ENCODE measurements around the gene CASP6.

CASP6 gene

GRCh38 chr4:109702950-109703663 lies at the start of gene CASP6:
CASP6 (minus strand) TSS chr4:109703445; CDS start chr4:109703395, 50 bp downstream.
- H3K27ac Mint-ChIP-seq: peak within 1 kb of the TSS; percentile 93
- H3K4me1 Mint-ChIP-seq: peaks cover 27% of the 10 kb centered on the region
- DNase-seq (ENCODE audit: low spot score in 2 of 2): peak; percentile 59 to 85
- no peaks in the 10 kb centered on the region for H3K9me3 Mint-ChIP-seq
- peak; percentile 90 for ATAC-seq
- peaks cover 4% of the 10 kb centered on the region for H3K36me3 Mint-ChIP-seq
- H3K4me3 Mint-ChIP-seq: peak within 1 kb of the TSS; percentile 92

GRCh38 chr4:109752525-109752924 lies 49.3 kb upstream of the CASP6 start:
- H3K36me3 Mint-ChIP-seq: no peaks in the 10 kb centered on the region
- no peak overlapping the region for H3K27ac Mint-ChIP-seq
- no peaks in the 10 kb centered on the region for H3K4me1 Mint-ChIP-seq
- H3K9me3 Mint-ChIP-seq: no peaks in the 10 kb centered on the region
- no peak for ATAC-seq
- no peak for DNase-seq (ENCODE audit: low spot score in 2 of 2)
- no peak overlapping the region for H3K4me3 Mint-ChIP-seq

GRCh38 chr4:109751852-109752251 lies 48.6 kb upstream of the CASP6 start:
- H3K4me1 Mint-ChIP-seq: no peaks in the 10 kb centered on the region
- H3K36me3 Mint-ChIP-seq: no peaks in the 10 kb centered on the region
- no peak for DNase-seq (ENCODE audit: low spot score in 2 of 2)
- no peak for ATAC-seq
- no peak overlapping the region for H3K4me3 Mint-ChIP-seq
- H3K9me3 Mint-ChIP-seq: no peaks in the 10 kb centered on the region
- H3K27ac Mint-ChIP-seq: no peak overlapping the region

- ATAC-seq (no peak), DNase-seq (ENCODE audit: low spot score in 2 of 2) (no peak)
- H3K9me3 Mint-ChIP-seq: no peaks in the 10 kb centered on the region
- no peak overlapping the region for H3K27ac Mint-ChIP-seq
- H3K4me3 Mint-ChIP-seq: no peak overlapping the region
- H3K4me1 Mint-ChIP-seq: no peaks in the 10 kb centered on the region
- no peaks in the 10 kb centered on the region for H3K36me3 Mint-ChIP-seq
These were observed 47.5 kb upstream of the CASP6 start for GRCh38 chr4:109750652-109751244.

GRCh38 chr4:109749388-109750082 lies 46.3 kb upstream of the CASP6 start:
- no peaks in the 10 kb centered on the region for H3K9me3 Mint-ChIP-seq

GRCh38 chr4:109748114-109748513 lies 44.9 kb upstream of the CASP6 start:
- H3K9me3 Mint-ChIP-seq: no peaks in the 10 kb centered on the region
- DNase-seq (ENCODE audit: low spot score in 2 of 2) (no peak), ATAC-seq (no peak)
- no peak overlapping the region for H3K27ac Mint-ChIP-seq
- no peaks in the 10 kb centered on the region for H3K4me1 Mint-ChIP-seq
- H3K4me3 Mint-ChIP-seq: no peak overlapping the region
- no peaks in the 10 kb centered on the region for H3K36me3 Mint-ChIP-seq

More at GRCh38 chr4:109749388-109750082, 46.3 kb upstream of the CASP6 start:
- no peak overlapping the region for H3K27ac Mint-ChIP-seq
- DNase-seq (ENCODE audit: low spot score in 2 of 2) (no peak), ATAC-seq (no peak)
- H3K36me3 Mint-ChIP-seq: no peaks in the 10 kb centered on the region
- no peak overlapping the region for H3K4me3 Mint-ChIP-seq
- no peaks in the 10 kb centered on the region for H3K4me1 Mint-ChIP-seq

- Mint-ChIP-seq H3K27ac (no peak overlapping the region), H3K4me1 (no peaks in the 10 kb centered on the region), H3K36me3 (no peaks in the 10 kb centered on the region), H3K9me3 (no peaks in the 10 kb centered on the region), H3K4me3 (no peak overlapping the region)
- DNase-seq (ENCODE audit: low spot score in 2 of 2) (no peak), ATAC-seq (no peak)
These were observed 43.5 kb upstream of the CASP6 start for GRCh38 chr4:109746728-109747127.

- Mint-ChIP-seq H3K4me3 (no peak overlapping the region), H3K9me3 (no peaks in the 10 kb centered on the region), H3K36me3 (no peaks in the 10 kb centered on the region), H3K27ac (no peak overlapping the region), H3K4me1 (no peaks in the 10 kb centered on the region)
- DNase-seq (ENCODE audit: low spot score in 2 of 2): no peak
- no peak for ATAC-seq
These were observed 42.6 kb upstream of the CASP6 start for GRCh38 chr4:109745830-109746229.

GRCh38 chr4:109739547-109739946 lies 36.3 kb upstream of the CASP6 start:
- Mint-ChIP-seq H3K36me3 (no peaks in the 10 kb centered on the region), H3K4me3 (no peak overlapping the region), H3K27ac (no peak overlapping the region), H3K9me3 (no peaks in the 10 kb centered on the region), H3K4me1 (no peaks in the 10 kb centered on the region)
- ATAC-seq: no peak
- no peak for DNase-seq (ENCODE audit: low spot score in 2 of 2)

GRCh38 chr4:109738104-109738872 lies 35.0 kb upstream of the CASP6 start:
- no peak for ATAC-seq
- Mint-ChIP-seq H3K27ac (no peak overlapping the region), H3K4me1 (no peaks in the 10 kb centered on the region), H3K9me3 (no peaks in the 10 kb centered on the region), H3K4me3 (no peak overlapping the region), H3K36me3 (no peaks in the 10 kb centered on the region)
- no peak for DNase-seq (ENCODE audit: low spot score in 2 of 2)

- H3K9me3 Mint-ChIP-seq: no peaks in the 10 kb centered on the region
- no peak overlapping the region for H3K27ac Mint-ChIP-seq
- H3K4me3 Mint-ChIP-seq: no peak overlapping the region
- no peaks in the 10 kb centered on the region for H3K36me3 Mint-ChIP-seq
- H3K4me1 Mint-ChIP-seq: no peaks in the 10 kb centered on the region
- ATAC-seq (no peak), DNase-seq (ENCODE audit: low spot score in 2 of 2) (peak in 1 of 2 donors; percentile 38)
These were observed 32.5 kb upstream of the CASP6 start for GRCh38 chr4:109735566-109736365.

- H3K4me3 Mint-ChIP-seq: no peak overlapping the region
- no peaks in the 10 kb centered on the region for H3K4me1 Mint-ChIP-seq
- no peaks in the 10 kb centered on the region for H3K9me3 Mint-ChIP-seq
- DNase-seq (ENCODE audit: low spot score in 2 of 2) (no peak), ATAC-seq (no peak)
- H3K27ac Mint-ChIP-seq: no peak overlapping the region
- no peaks in the 10 kb centered on the region for H3K36me3 Mint-ChIP-seq
These were observed 30.5 kb upstream of the CASP6 start for GRCh38 chr4:109733728-109734127.

- H3K27ac Mint-ChIP-seq: peak overlapping the region; percentile 33
- peaks cover 5% of the 10 kb centered on the region for H3K4me1 Mint-ChIP-seq
- DNase-seq (ENCODE audit: low spot score in 2 of 2) (no peak), ATAC-seq (no peak)
- H3K36me3 Mint-ChIP-seq: no peaks in the 10 kb centered on the region
- no peaks in the 10 kb centered on the region for H3K9me3 Mint-ChIP-seq
- peak overlapping the region; percentile 75 for H3K4me3 Mint-ChIP-seq
These were observed 27.6 kb upstream of the CASP6 start for GRCh38 chr4:109730619-109731545.
